K562 (cell line): ENCODE measurements around the gene P3H1. TPM values are rescaled to one million over a fixed set of nuclear protein-coding genes. Genes with fewer than 3 reads are reported as not detected.

ENCODE experiments used
- MAZ ChIP-seq, 2 experiments: fragments of 450-650 bp in 1 of 2; sonication (generic) in 1 of 2; formaldehyde crosslinking; IDR thresholded peaks in 1 of 2; conservative IDR thresholded peaks in 1 of 2; 2 replicates each; pipeline versions ENCODE4 v1.4.0 to v1.5.0; 2020; ENCODE audit warnings: mild to moderate bottlenecking in 1 of 2, missing genetic modification reagents in 1 of 2
- polyA plus RNA-seq, 8 experiments: library from polyadenylated mRNA; depleted of rRNA in 4 of 8; stranded (reverse) in 5 of 8; unstranded in 3 of 8; fragments of >200 nt; fragmentation: Nextera tagmentation in 2 of 8; fragmentation: Illumina TruSeq in 1 of 8; extraction: Ambion mirVana in 2 of 8; extraction: Trizol in 1 of 8; gene quantifications; 2 replicates each; pipeline versions ENCODE4 v1.2.1 to v1.2.3, GENCODE V29; 2011 to 2014; ENCODE audit warnings: inconsistent platforms in 1 of 8, missing spikeins in 1 of 8
- total RNA-seq, 7 experiments: library from RNA; depleted of rRNA in 6 of 7; stranded (reverse); fragments of >200 nt in 6 of 7; fragmentation: Illumina TruSeq in 2 of 7; extraction: Trizol in 2 of 7; gene quantifications; 2 replicates each; pipeline versions ENCODE4 v1.2.1 to v1.2.3, GENCODE V29; 2011 to 2021; ENCODE audit warnings: low replicate concordance in 1 of 7
- TF ChIP-seq, protein P1 (sequence below): fragments of 200-400 bp; formaldehyde crosslinking; IDR thresholded peaks from 2 replicates; pipeline ENCODE4 v1.6.1; 2017; ENCODE audit warnings: mild to moderate bottlenecking, low read depth, low read length, moderate library complexity
- TF ChIP-seq, protein P2 (sequence below): fragments of 450-650 bp; IDR thresholded peaks from 2 replicates; pipeline ENCODE4 v1.6.1; 2016; ENCODE audit warnings: mild to moderate bottlenecking, moderate library complexity
- TF ChIP-seq, protein P3 (sequence below): fragments of 450-650 bp; IDR thresholded peaks from 2 replicates; pipeline ENCODE4 v1.6.1; 2014; ENCODE audit warnings: low read depth, mild to moderate bottlenecking, moderate library complexity, borderline replicate concordance

The P3H1 gene
- total and polyA plus RNA-seq, 9 of the 15 experiments (the other 6 are each of a cell fraction or from before 2014, with no cell fraction given) = 1.7 to 81.7 (median 45.7) TPM

DNA sequence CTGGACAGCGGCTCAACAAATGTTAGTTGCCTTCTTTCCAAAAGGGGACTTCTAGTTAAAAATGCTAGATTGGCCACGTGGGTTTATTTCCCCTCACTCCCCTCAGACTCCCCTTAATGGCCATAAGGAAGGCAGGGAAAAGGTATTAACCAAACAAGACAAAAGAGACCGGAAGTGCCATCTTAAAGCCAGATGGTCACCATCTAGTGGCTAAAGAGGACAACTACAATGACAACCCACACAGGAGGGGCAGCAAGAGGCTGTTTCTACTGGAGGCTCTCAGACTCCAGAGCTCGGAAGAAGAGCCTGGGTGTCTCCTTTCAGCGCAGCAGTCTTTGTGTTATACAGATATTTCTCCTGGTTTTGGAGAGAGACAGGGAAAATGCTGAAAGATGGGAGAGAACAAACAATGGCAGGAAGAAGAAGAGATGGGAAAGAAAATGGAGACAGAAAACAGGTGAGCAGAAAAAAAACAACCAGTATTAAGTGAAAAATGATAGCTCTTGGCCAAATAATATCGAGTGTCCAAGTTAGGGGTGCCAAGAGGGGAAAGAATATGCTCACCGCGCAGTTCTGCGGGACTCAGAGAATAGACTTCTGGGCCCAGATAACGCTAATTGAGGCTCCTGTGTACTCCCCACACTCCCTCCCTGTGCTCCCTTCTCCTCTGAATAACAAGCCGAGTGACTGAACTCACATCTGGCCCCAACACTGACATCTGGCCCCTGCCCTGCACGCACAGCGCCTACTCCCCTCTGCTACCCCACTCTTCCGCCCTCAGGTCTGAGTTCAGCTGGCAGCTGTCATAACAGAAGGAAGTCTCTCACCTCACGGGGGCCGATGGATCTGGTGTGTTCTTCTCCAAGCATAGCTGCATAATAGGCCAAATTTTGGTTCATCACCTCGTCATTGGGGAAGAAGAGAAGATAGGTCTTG, 9.6 kb downstream of the P3H1 start (continued):
- TF ChIP-seq, protein P1, sequence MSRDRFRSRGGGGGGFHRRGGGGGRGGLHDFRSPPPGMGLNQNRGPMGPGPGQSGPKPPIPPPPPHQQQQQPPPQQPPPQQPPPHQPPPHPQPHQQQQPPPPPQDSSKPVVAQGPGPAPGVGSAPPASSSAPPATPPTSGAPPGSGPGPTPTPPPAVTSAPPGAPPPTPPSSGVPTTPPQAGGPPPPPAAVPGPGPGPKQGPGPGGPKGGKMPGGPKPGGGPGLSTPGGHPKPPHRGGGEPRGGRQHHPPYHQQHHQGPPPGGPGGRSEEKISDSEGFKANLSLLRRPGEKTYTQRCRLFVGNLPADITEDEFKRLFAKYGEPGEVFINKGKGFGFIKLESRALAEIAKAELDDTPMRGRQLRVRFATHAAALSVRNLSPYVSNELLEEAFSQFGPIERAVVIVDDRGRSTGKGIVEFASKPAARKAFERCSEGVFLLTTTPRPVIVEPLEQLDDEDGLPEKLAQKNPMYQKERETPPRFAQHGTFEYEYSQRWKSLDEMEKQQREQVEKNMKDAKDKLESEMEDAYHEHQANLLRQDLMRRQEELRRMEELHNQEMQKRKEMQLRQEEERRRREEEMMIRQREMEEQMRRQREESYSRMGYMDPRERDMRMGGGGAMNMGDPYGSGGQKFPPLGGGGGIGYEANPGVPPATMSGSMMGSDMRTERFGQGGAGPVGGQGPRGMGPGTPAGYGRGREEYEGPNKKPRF = no peak
- TF ChIP-seq, protein P2, sequence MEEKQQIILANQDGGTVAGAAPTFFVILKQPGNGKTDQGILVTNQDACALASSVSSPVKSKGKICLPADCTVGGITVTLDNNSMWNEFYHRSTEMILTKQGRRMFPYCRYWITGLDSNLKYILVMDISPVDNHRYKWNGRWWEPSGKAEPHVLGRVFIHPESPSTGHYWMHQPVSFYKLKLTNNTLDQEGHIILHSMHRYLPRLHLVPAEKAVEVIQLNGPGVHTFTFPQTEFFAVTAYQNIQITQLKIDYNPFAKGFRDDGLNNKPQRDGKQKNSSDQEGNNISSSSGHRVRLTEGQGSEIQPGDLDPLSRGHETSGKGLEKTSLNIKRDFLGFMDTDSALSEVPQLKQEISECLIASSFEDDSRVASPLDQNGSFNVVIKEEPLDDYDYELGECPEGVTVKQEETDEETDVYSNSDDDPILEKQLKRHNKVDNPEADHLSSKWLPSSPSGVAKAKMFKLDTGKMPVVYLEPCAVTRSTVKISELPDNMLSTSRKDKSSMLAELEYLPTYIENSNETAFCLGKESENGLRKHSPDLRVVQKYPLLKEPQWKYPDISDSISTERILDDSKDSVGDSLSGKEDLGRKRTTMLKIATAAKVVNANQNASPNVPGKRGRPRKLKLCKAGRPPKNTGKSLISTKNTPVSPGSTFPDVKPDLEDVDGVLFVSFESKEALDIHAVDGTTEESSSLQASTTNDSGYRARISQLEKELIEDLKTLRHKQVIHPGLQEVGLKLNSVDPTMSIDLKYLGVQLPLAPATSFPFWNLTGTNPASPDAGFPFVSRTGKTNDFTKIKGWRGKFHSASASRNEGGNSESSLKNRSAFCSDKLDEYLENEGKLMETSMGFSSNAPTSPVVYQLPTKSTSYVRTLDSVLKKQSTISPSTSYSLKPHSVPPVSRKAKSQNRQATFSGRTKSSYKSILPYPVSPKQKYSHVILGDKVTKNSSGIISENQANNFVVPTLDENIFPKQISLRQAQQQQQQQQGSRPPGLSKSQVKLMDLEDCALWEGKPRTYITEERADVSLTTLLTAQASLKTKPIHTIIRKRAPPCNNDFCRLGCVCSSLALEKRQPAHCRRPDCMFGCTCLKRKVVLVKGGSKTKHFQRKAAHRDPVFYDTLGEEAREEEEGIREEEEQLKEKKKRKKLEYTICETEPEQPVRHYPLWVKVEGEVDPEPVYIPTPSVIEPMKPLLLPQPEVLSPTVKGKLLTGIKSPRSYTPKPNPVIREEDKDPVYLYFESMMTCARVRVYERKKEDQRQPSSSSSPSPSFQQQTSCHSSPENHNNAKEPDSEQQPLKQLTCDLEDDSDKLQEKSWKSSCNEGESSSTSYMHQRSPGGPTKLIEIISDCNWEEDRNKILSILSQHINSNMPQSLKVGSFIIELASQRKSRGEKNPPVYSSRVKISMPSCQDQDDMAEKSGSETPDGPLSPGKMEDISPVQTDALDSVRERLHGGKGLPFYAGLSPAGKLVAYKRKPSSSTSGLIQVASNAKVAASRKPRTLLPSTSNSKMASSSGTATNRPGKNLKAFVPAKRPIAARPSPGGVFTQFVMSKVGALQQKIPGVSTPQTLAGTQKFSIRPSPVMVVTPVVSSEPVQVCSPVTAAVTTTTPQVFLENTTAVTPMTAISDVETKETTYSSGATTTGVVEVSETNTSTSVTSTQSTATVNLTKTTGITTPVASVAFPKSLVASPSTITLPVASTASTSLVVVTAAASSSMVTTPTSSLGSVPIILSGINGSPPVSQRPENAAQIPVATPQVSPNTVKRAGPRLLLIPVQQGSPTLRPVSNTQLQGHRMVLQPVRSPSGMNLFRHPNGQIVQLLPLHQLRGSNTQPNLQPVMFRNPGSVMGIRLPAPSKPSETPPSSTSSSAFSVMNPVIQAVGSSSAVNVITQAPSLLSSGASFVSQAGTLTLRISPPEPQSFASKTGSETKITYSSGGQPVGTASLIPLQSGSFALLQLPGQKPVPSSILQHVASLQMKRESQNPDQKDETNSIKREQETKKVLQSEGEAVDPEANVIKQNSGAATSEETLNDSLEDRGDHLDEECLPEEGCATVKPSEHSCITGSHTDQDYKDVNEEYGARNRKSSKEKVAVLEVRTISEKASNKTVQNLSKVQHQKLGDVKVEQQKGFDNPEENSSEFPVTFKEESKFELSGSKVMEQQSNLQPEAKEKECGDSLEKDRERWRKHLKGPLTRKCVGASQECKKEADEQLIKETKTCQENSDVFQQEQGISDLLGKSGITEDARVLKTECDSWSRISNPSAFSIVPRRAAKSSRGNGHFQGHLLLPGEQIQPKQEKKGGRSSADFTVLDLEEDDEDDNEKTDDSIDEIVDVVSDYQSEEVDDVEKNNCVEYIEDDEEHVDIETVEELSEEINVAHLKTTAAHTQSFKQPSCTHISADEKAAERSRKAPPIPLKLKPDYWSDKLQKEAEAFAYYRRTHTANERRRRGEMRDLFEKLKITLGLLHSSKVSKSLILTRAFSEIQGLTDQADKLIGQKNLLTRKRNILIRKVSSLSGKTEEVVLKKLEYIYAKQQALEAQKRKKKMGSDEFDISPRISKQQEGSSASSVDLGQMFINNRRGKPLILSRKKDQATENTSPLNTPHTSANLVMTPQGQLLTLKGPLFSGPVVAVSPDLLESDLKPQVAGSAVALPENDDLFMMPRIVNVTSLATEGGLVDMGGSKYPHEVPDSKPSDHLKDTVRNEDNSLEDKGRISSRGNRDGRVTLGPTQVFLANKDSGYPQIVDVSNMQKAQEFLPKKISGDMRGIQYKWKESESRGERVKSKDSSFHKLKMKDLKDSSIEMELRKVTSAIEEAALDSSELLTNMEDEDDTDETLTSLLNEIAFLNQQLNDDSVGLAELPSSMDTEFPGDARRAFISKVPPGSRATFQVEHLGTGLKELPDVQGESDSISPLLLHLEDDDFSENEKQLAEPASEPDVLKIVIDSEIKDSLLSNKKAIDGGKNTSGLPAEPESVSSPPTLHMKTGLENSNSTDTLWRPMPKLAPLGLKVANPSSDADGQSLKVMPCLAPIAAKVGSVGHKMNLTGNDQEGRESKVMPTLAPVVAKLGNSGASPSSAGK = no peak
- no peak for TF ChIP-seq MAZ (CRISPR knock-in tag; conservative IDR thresholded peaks at IDR 0.05 in 1 of 2, IDR thresholded peaks at IDR 0.05 in 1 of 2)
- TF ChIP-seq, protein P3, sequence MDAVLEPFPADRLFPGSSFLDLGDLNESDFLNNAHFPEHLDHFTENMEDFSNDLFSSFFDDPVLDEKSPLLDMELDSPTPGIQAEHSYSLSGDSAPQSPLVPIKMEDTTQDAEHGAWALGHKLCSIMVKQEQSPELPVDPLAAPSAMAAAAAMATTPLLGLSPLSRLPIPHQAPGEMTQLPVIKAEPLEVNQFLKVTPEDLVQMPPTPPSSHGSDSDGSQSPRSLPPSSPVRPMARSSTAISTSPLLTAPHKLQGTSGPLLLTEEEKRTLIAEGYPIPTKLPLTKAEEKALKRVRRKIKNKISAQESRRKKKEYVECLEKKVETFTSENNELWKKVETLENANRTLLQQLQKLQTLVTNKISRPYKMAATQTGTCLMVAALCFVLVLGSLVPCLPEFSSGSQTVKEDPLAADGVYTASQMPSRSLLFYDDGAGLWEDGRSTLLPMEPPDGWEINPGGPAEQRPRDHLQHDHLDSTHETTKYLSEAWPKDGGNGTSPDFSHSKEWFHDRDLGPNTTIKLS = no peak
